SK-N-SH (cell line): ENCODE data around the gene FGGY. TPM values are rescaled to one million over a fixed set of nuclear protein-coding genes. Genes with fewer than 3 reads are reported as not detected.

Source experiments
- CTCF ChIA-PET: fragments of 300-600, 350-600 bp; formaldehyde crosslinking; extraction: SDS; loops from one replicate; lab custom pipeline; 2021; lab: Yijun Ruan, JAX
- POLR2A ChIA-PET: fragments of 350-600 bp; sonication (Branson Sonifier 250); formaldehyde crosslinking; extraction: SDS; loops from one replicate; lab custom pipeline; 2020; ENCODE audit warnings: antibody characterized with exemption, inconsistent platforms; lab: Yijun Ruan, JAX
- DNase-seq: peaks from one replicate; pipeline ENCODE4 v3.0.0; 2012
- H2AFZ ChIP-seq: fragments of 200-600 bp; sonication (generic); 2 replicates; pipeline ENCODE4 v1.8.1; 2016; ENCODE audit warnings: antibody characterized with exemption, mild to moderate bottlenecking, low read depth
- H3F3A ChIP-seq: fragments of 200-600 bp; sonication (generic); replicated peaks from 2 replicates; pipeline ENCODE3; 2016; ENCODE audit warnings: antibody characterized with exemption, mild to moderate bottlenecking; ENCODE audit not compliant: insufficient read depth
- H3K27ac ChIP-seq, 2 experiments: fragments of 200-500 bp in 1 of 2; fragments of 200-600 bp in 1 of 2; sonication (Bioruptor generic) in 1 of 2; sonication (generic), shearing (Covaris generic) in 1 of 2; 2 replicates each; pipeline versions ENCODE4 v1.5.1 to v1.6.1; 2014 to 2016; ENCODE audit warnings: low read depth in 2 of 2, inconsistent platforms in 1 of 2, low read length in 1 of 2, mild to moderate bottlenecking in 1 of 2, mixed read lengths in 1 of 2
- H3K27me3 ChIP-seq: fragments of 200-600 bp; sonication (generic), shearing (Covaris generic); 2 replicates; pipeline ENCODE4 v1.6.1; 2016; ENCODE audit warnings: mixed run types; ENCODE audit not compliant: insufficient read depth
- H3K36me3 ChIP-seq, 2 experiments: fragments of 200-500 bp in 1 of 2; fragments of 200-600 bp in 1 of 2; sonication (Bioruptor generic) in 1 of 2; sonication (generic) in 1 of 2; replicated peaks in 1 of 2; 2 replicates each; pipeline versions ENCODE3 to v1.5.1; 2014 to 2016; ENCODE audit warnings: low read length in 1 of 2, mild to moderate bottlenecking in 1 of 2; ENCODE audit not compliant: insufficient read depth in 2 of 2, control insufficient read depth in 1 of 2
- H3K4me1 ChIP-seq, 2 experiments: fragments of 200-500 bp in 1 of 2; fragments of 200-600 bp in 1 of 2; sonication (Bioruptor generic) in 1 of 2; sonication (generic), shearing (Covaris generic) in 1 of 2; 2 replicates each; pipeline versions ENCODE4 v1.5.1 to v1.6.1; 2014 to 2016; ENCODE audit warnings: low read depth in 1 of 2, low read length in 1 of 2, mixed run types in 1 of 2; ENCODE audit not compliant: insufficient read depth in 2 of 2, control insufficient read depth in 1 of 2
- H3K4me2 ChIP-seq: fragments of 200-600 bp; sonication (generic), shearing (Covaris generic); 2 replicates; pipeline ENCODE4 v1.6.1; 2017; ENCODE audit warnings: mixed run types
- H3K4me3 ChIP-seq, 2 experiments: fragments of 200-500 bp in 1 of 2; fragments of 200-600 bp in 1 of 2; sonication (Bioruptor generic) in 1 of 2; sonication (generic), shearing (Covaris generic) in 1 of 2; 2 replicates each; pipeline versions ENCODE4 v1.5.1 to v1.8.1; 2014 to 2016; ENCODE audit warnings: low read depth in 2 of 2, inconsistent platforms in 1 of 2, low read length in 1 of 2, mild to moderate bottlenecking in 1 of 2, mixed read lengths in 1 of 2, moderate library complexity in 1 of 2
- H3K79me2 ChIP-seq: fragments of 200-600 bp; sonication (generic); 2 replicates; pipeline ENCODE4 v1.8.1; 2017; ENCODE audit warnings: mild to moderate bottlenecking; ENCODE audit not compliant: insufficient read depth
- H3K9ac ChIP-seq: fragments of 200-600 bp; sonication (generic); 2 replicates; pipeline ENCODE4 v1.6.1; 2017; ENCODE audit warnings: mixed run types
- H3K9me2 ChIP-seq: fragments of 200-600 bp; sonication (generic); 2 replicates; pipeline ENCODE4 v1.6.1; 2017; ENCODE audit warnings: mixed run types
- H3K9me3 ChIP-seq: fragments of 200-600 bp; sonication (generic); 2 replicates; pipeline ENCODE4 v1.6.1; 2017; ENCODE audit warnings: mixed run types, mild to moderate bottlenecking, moderate library complexity
- H4K20me1 ChIP-seq: fragments of 200-600 bp; sonication (generic); 2 replicates; pipeline ENCODE4 v1.6.1; 2017; ENCODE audit warnings: mild to moderate bottlenecking, mixed run types; ENCODE audit not compliant: insufficient read depth
- CHD2 ChIP-seq: fragments of 150-350 bp; IDR thresholded peaks from 2 replicates; pipeline ENCODE4 v1.6.1; 2018; ENCODE audit warnings: low read length; ENCODE audit not compliant: partially characterized antibody
- CTCF ChIP-seq: fragments of 200-600 bp; sonication (generic); IDR thresholded peaks from 2 replicates; pipeline ENCODE4 v1.6.1; 2017; ENCODE audit warnings: antibody characterized with exemption, mild to moderate bottlenecking, moderate library complexity
- EP300 ChIP-seq, 2 experiments: IDR thresholded peaks; 2 replicates each; pipeline versions ENCODE4 v1.4.0 to v1.6.1; 2012; ENCODE audit warnings: borderline replicate concordance in 1 of 2, low read depth in 1 of 2, low read length in 1 of 2
- EZH2phosphoT487 ChIP-seq: fragments of 200-600 bp; sonication (generic); IDR thresholded peaks from 2 replicates; pipeline ENCODE4 v1.6.1; 2017; ENCODE audit warnings: low read depth, mixed run types, mild to moderate bottlenecking, antibody characterized with exemption, moderate library complexity, borderline replicate concordance
- FOXJ3 ChIP-seq: sonication (generic); formaldehyde crosslinking; IDR thresholded peaks from 2 replicates; pipeline ENCODE4 v1.5.1; 2020; ENCODE audit warnings: mild to moderate bottlenecking, missing genetic modification reagents
- GABPA ChIP-seq: IDR thresholded peaks from 2 replicates; pipeline ENCODE4 v1.4.0; 2012; ENCODE audit warnings: low read depth, mild to moderate bottlenecking
- GATA2 ChIP-seq: sonication (generic); formaldehyde crosslinking; IDR thresholded peaks from 2 replicates; pipeline ENCODE4 v1.5.0; 2020; ENCODE audit warnings: mild to moderate bottlenecking, missing genetic modification reagents
- IRF3 ChIP-seq: fragments of 150-350 bp; IDR thresholded peaks from 2 replicates; pipeline ENCODE4 v1.6.1; 2016; ENCODE audit warnings: mild to moderate bottlenecking, low read depth, low read length
- JUND ChIP-seq: IDR thresholded peaks from 2 replicates; pipeline ENCODE4 v1.4.0; 2012
- MXI1 ChIP-seq: IDR thresholded peaks from 2 replicates; pipeline ENCODE4 v1.6.1; 2012; ENCODE audit warnings: mild to moderate bottlenecking, low read depth, low read length, improper control_type of control experiment
- RAD21 ChIP-seq: IDR thresholded peaks from 2 replicates; pipeline ENCODE4 v1.6.1; 2012; ENCODE audit warnings: mild to moderate bottlenecking, low read length
- RCOR1 ChIP-seq: fragments of 150-350 bp; IDR thresholded peaks from 2 replicates; pipeline ENCODE4 v1.6.1; 2017; ENCODE audit warnings: antibody characterized with exemption, low read length
- REST ChIP-seq: IDR thresholded peaks from 2 replicates; pipeline ENCODE4 v1.6.1; 2012; ENCODE audit warnings: mild to moderate bottlenecking, low read depth, low read length, moderate library complexity
- SMC3 ChIP-seq: IDR thresholded peaks from 2 replicates; pipeline ENCODE4 v1.6.1; 2012; ENCODE audit warnings: low read depth, low read length, improper control_type of control experiment
- TCF12 ChIP-seq: IDR thresholded peaks from 2 replicates; pipeline ENCODE4 v1.4.0; 2012
- TEAD4 ChIP-seq: IDR thresholded peaks from 2 replicates; pipeline ENCODE4 v1.4.0; 2012; ENCODE audit warnings: mild to moderate bottlenecking, borderline replicate concordance; ENCODE audit not compliant: insufficient read depth
- USF1 ChIP-seq: IDR thresholded peaks from 2 replicates; pipeline ENCODE4 v1.4.0; 2012; ENCODE audit warnings: low read depth, borderline replicate concordance
- USF2 ChIP-seq: fragments of 150-350 bp; IDR thresholded peaks from 2 replicates; pipeline ENCODE4 v1.6.1; 2017; ENCODE audit warnings: antibody characterized with exemption, low read length, low read depth, borderline replicate concordance
- ZBTB33 ChIP-seq: IDR thresholded peaks from 2 replicates; pipeline ENCODE4 v1.4.0; 2012; ENCODE audit warnings: low read depth, borderline replicate concordance
- WGBS: methylation state at CpG from one replicate; pipeline ENCODE4 v1.1.6; 2017; ENCODE audit warnings: low lambda C conversion rate; 5-methylcytosine and 5-hydroxymethylcytosine counted together
- polyA plus RNA-seq, 3 experiments: library from polyadenylated mRNA; depleted of rRNA; stranded (reverse); fragments of >200 nt; gene quantifications; 2 replicates each; pipeline ENCODE4 v1.2.3, GENCODE V29; 2012

Gene FGGY
- polyA plus RNA-seq, 1 of the 3 experiments (the other 2 are of a cell fraction), result 10.3 TPM

GRCh38 chr1:59739111-59739510 is 442.2 kb downstream of the FGGY start:
- DNase-seq, result no peak
- Histone ChIP-seq H3K27ac (peak overlapping the region; percentile 60 to 76; a peak in 2 of 4 replicates), H4K20me1 (no peaks in the 10 kb centered on the region), H3F3A (no peaks in the 10 kb centered on the region), H3K9ac (no peak overlapping the region), H3K4me3 (no peak overlapping the region), H3K4me1 (peaks cover 3 to 8% of the 10 kb centered on the region in 2 experiments; a peak in 3 of 4 replicates), H3K27me3 (no peaks in the 10 kb centered on the region), H3K9me2 (no peaks in the 10 kb centered on the region), H2AFZ (no peak overlapping the region), H3K79me2 (no peaks in the 10 kb centered on the region), H3K4me2 (peak overlapping the region; percentile 31; the same call in 1 of the 2 replicates), H3K36me3 (no peaks in the 10 kb centered on the region), H3K9me3 (no peaks in the 10 kb centered on the region; the same call in 1 of the 2 replicates)
- no peak for TF ChIP-seq GATA2 (CRISPR knock-in tag)
- TF ChIP-seq EP300 (IDR thresholded peaks at IDR 0.05; ENCODE audit: borderline replicate concordance in 1 of 2, low read depth in 1 of 2, low read length in 1 of 2), result no peak
- no peak for TF ChIP-seq FOXJ3 (CRISPR knock-in tag)
- no peak for TF ChIP-seq RCOR1
- no peak for TF ChIP-seq USF1
- no peak for TF ChIP-seq JUND
- no peak for TF ChIP-seq MXI1
- TF ChIP-seq TEAD4, result no peak
- TF ChIP-seq ZBTB33, result no peak
- no peak for TF ChIP-seq REST
- TF ChIP-seq CTCF, result no peak
- TF ChIP-seq TCF12, result no peak
- TF ChIP-seq GABPA, result no peak
- TF ChIP-seq USF2, result no peak
- TF ChIP-seq RAD21, result no peak
- TF ChIP-seq SMC3, result no peak
- TF ChIP-seq EZH2phosphoT487, result no peak
- TF ChIP-seq IRF3, result no peak
- TF ChIP-seq CHD2, result no peak
- POLR2A ChIA-PET, result no interaction called here
- CTCF ChIA-PET, result interaction anchor here (1.0 to 3.4 kb wide), 3 partner anchors 11 to 998 kb away, joined by 3 to 16 read pairs (median 4); no protein-coding TSS in a partner anchor
- WGBS, result 84% methylated on average over 2 of the region's 2 CpGs
